ENCODE results near the gene PCK2. TPM values are rescaled to one million over a fixed set of nuclear protein-coding genes. Genes with fewer than 3 reads are reported as not detected.

The PCK2 gene
- total and polyA plus RNA-seq, 2 of the 13 experiments (the other 11 are each of a cell fraction or from before 2014, with no cell fraction given), result 129 to 272 TPM

GRCh38 chr14:24146453-24146977, 52.4 kb downstream of the PCK2 start, which contains the start of gene PSME2 (continued):
- TF ChIP-seq TFDP2 (CRISPR knock-in tag; IDR thresholded peaks at IDR 0.05) (no peak), IKZF1 (IDR thresholded peaks at IDR 0.05) (no peak), E2F2 (CRISPR knock-in tag; IDR thresholded peaks at IDR 0.05; ENCODE audit: borderline replicate concordance) (no peak), JUND (CRISPR knock-in tag; IDR thresholded peaks at IDR 0.05) (no peak), ZNF782 (CRISPR knock-in tag; IDR thresholded peaks at IDR 0.05; ENCODE audit: borderline replicate concordance) (no peak), ZNF430 (CRISPR knock-in tag; IDR thresholded peaks at IDR 0.05) (no peak), ZBTB34 (CRISPR knock-in tag; IDR thresholded peaks at IDR 0.05) (peak; percentile 61; the same call in 1 of the 2 replicates), CEBPB (IDR thresholded peaks at IDR 0.05; ENCODE audit: borderline replicate concordance, low read depth, low read length) (no peak), SMAD9 (CRISPR knock-in tag; IDR thresholded peaks at IDR 0.05) (peak; percentile 94), ZFY (CRISPR knock-in tag; IDR thresholded peaks at IDR 0.05) (no peak), RBM39 (IDR thresholded peaks at IDR 0.05; ENCODE audit: low read depth, low read length, poor library complexity, severe bottlenecking) (peak; percentile 80), PREB (CRISPR knock-in tag; IDR thresholded peaks at IDR 0.05) (no peak), ZXDC (CRISPR knock-in tag; IDR thresholded peaks at IDR 0.05) (no peak), CHD2 (IDR thresholded peaks at IDR 0.05; ENCODE audit: low read depth, low read length) (peak; percentile 59), IRX3 (CRISPR knock-in tag; IDR thresholded peaks at IDR 0.05; ENCODE audit: borderline replicate concordance, low read depth) (no peak; the same call in 1 of the 2 replicates), ZNF83 (CRISPR knock-in tag; IDR thresholded peaks at IDR 0.05; ENCODE audit: borderline replicate concordance) (no peak), SUZ12 (IDR thresholded peaks at IDR 0.05; ENCODE audit: low read depth, low read length) (no peak), ZNF674 (CRISPR knock-in tag; IDR thresholded peaks at IDR 0.05; ENCODE audit: low read depth) (no peak)
- TF ChIP-seq, protein P1, sequence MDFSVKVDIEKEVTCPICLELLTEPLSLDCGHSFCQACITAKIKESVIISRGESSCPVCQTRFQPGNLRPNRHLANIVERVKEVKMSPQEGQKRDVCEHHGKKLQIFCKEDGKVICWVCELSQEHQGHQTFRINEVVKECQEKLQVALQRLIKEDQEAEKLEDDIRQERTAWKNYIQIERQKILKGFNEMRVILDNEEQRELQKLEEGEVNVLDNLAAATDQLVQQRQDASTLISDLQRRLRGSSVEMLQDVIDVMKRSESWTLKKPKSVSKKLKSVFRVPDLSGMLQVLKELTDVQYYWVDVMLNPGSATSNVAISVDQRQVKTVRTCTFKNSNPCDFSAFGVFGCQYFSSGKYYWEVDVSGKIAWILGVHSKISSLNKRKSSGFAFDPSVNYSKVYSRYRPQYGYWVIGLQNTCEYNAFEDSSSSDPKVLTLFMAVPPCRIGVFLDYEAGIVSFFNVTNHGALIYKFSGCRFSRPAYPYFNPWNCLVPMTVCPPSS (IDR thresholded peaks at IDR 0.05), result no peak
- TF ChIP-seq, protein P2, sequence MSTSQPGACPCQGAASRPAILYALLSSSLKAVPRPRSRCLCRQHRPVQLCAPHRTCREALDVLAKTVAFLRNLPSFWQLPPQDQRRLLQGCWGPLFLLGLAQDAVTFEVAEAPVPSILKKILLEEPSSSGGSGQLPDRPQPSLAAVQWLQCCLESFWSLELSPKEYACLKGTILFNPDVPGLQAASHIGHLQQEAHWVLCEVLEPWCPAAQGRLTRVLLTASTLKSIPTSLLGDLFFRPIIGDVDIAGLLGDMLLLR (CRISPR knock-in tag; IDR thresholded peaks at IDR 0.05), result peak; percentile 17; the same call in 1 of the 2 replicates
